Right kidney (tissue), 1 donor: ENCODE results near the gene FAM186B.

ENCODE experiments used
- DNase-seq: peaks from one replicate; pipeline ENCODE4 v3.0.0-alpha.2; 2016

Gene FAM186B

DNA sequence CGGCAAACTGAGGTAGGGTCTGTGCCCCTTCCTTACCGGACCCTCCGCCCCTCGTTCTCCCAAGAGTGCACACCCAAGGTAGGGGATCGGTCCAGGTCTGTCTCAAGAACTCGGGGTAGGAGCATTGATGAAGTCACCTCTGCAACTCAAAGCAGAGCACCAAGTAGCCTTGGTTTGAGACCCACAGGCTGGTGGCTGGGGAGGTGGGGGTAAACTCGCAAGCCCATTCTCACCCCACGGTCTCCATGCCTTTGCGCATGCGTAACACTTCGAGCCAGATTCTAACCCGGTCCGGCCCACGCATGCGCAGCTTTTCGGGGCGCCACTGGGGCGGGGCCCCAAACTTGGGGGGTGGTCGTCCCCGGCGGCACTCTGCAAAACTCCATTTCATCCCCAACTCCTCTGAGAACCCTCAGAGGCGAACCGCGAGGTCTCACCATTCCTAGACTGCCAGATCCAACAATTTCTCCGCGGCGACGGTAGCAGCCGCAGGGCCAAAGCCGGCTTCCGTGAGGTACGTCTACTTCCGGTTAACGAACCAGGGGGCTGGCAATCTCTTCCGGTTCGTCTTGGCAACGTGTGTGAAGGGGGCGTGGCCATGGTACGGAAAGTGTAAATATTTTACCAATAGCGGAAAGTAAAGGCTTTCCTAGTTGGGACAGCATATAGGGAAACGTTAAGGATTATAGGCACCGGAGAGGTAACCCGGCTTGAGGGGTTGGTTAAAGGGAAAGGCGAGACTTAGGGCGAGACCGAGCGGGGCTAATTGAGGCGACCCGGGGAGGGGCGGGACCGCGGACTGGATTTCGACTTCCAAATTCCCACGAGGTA lies 37.6 kb downstream of the FAM186B start, which contains the start of gene MCRS1:
MCRS1 (minus strand) TSS at position 532 of the 831 bp plus-strand sequence. CDS start 1,411 bp downstream, outside the sequence.
- DNase-seq: peak; percentile 95

DNA sequence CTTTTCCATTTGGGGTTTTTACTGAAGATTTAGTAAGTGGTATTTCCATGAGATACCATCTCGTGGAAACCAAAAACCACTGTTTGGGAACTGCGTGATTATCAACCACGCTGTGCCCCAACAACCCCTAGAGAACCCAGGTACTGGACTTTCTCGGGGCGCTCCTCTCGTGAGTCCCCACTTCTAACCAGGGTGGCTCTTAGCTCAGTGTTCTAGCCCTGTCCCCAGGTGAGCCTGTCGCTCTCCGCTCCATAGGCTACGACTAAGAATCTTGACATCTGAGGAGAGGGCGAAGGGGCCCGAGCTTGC lies 38.2 kb downstream of the FAM186B start:
- DNase-seq: no peak

DNA sequence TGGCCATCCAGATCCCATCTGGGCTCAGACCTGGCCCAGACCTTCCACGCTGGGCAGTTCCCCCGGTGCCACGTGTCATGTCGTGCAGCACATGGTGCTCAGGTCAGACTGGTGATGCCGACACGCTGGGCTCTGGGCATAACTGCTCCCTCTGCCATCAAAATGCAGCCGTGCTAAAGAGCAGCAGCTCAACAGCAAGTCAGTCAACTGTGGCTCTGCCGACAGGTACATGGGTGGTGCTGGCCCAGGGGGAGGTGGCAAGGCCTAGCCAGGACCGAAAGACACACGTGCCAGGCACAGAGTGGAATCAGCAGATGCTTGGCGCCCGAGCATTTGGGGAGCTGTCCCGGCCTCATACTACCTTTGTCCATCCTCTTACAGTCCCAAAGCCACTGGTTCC lies 39.1 kb downstream of the FAM186B start:
- no peak for DNase-seq

DNA sequence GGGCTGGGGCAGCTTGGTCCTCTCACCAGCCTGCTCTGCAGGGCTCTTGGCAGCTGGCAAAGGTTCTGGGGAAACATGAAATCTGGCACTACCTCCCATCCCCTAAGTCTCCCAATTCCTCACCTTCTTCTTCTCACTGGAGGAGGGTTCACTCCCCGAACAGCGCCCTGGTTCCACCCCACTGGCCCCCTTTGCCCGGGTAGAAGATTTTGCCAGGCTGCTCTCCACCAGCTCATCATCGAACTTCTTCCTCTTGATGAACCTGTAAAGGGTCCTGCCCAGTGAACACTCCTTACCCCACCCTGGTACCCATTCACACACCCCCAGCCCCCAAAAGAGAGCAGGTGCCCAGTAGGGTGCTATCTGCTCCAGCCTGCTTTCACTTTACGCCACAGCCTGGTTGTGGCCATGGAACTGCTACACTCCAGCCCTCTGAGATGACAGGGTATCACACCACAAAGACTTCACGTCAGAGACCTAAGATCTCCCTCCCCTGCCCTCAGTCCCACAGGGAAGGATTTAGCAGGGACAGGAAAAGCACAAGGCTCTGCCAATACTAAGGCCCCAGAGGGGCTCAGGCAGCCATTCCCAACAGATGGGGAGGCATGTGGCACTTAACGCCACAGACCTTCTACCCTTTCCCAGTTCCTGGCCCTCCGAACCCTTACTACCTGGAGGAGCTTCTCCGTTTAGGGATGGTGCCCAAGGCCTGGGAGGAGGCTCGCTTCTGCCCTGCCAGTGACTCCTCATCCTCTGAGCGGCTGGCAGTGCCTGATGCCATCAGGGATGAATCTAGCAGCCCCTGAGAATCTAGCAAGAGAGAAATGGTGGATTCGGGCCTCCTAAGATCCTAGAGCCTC lies 39.8 kb downstream of the FAM186B start:
- no peak for DNase-seq

DNA sequence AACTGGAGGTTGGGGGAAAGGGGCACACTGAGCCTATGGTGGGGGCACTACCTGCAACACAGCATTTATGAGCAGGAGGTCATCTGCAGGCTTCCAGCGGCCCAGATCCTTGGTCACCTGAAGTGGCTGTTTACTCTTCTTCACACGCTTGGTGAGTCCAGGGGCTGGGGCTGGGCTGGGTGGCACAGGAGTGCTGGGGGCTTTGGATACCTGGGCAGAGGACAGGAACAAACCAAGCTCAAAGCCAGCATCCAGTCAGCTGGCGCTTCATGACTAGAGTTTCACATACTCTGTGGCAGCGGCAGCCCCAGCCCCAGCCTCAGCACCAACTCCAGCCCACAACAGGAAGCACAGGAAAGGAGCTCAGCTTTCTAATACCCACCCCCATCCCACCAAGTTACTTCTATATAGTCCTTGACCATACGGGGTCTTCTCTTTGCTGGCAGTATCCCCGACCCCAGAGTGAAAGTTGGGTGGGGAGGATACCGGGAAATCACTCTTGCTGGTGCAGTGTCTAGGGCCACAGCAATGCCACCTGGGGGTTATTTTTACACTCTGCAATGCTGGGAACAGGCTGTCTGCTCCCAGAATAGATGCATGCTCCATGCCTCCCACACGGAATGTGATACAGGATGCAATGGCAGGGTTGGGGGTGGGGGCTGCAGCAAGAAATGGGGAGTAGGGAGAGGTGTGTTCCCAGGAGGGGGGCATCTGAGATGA lies 40.6 kb downstream of the FAM186B start:
- no peak for DNase-seq

DNA sequence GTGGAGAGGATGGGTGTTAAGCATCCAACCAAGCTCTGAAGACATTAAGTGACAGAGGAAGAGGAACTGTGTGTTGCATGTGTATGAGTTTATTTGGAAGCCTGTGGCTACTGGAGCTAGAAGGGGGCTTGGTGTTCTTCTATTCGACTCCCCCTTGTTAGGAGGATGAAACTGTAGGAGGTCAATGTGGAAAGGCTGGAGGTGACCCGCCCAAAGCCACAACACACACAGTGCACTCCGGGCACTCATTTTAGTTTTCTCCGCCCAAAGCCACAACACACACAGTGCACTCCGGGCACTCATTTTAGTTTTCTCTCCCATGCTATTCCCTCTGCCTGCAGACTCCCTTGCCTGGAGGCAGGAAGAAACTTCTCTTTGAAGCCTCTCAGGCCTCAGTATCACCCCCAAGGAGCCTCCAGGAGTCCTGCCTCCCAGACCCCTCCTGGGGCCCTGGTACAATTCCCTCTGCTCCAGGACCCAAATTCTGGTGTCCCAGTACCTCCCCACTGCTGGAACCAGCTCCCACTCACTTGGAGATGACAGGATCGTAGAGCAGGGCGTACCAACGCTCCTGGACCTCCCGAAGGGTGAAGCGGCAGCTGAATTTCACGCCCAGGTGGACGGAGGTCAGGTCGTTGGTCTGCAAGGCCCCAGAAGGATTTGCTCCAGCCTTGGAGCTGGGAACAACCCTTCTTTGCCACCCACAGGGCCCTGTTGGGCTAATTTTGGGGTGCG lies 41.3 kb downstream of the FAM186B start:
- DNase-seq: no peak

DNA sequence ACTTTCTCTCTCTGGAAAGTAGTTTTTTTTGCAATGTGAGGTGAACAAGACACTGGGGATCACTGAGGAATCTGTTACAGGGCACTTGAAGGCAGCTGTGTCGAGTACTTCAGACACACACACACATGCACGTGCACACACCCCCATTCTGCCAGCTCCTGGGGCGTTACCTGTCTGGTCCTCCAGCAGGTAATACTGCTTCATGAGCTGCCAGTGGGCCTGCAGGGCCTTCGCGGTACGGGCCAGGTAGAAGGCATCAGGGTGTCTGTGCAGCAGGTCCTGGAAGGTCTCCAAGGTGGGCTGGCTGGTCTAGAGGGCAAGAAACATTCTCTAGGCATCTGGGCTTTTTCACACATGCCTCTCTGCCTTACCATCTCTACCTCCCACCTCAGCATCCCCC lies 42.6 kb downstream of the FAM186B start:
- DNase-seq: no peak

DNA sequence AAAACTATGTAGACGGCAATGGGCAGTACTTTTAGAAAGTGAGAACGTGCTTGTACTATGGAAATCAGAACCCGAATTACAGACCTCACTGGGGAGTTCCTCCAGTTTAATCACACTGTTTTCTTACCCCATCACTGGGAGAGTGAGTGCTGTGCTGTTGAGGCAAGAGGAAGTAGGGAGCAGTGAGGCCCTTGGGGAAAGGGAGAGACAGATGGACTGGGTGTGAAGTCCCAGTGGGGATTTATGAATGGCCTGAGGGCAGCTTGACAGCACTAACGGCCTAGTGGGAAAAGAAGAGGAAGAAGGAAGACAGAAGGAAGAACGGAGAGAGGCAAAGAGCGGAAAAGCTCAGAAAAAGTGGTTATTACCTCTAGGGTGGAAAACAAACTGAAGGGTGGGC lies 43.2 kb downstream of the FAM186B start:
- DNase-seq: no peak

DNA sequence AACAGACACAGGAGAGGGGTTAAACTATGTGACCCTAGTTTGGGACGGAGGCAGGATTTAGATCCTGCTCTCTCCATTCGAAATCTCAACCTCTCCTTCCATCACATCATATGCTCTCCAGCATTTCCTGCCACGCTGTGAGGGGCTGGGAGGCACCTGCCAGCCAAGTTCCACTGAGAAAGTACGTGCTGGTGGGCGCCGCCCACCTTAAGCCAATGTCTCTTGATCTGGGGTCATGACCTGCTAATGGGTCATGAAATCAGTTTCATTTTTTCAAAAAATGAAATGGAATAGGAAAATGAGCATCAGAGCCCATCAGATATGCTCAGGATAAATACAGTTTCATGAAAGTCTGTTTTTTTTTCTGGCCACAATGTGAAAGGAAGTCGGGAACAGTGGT lies 44.7 kb downstream of the FAM186B start:
- no peak for DNase-seq

DNA sequence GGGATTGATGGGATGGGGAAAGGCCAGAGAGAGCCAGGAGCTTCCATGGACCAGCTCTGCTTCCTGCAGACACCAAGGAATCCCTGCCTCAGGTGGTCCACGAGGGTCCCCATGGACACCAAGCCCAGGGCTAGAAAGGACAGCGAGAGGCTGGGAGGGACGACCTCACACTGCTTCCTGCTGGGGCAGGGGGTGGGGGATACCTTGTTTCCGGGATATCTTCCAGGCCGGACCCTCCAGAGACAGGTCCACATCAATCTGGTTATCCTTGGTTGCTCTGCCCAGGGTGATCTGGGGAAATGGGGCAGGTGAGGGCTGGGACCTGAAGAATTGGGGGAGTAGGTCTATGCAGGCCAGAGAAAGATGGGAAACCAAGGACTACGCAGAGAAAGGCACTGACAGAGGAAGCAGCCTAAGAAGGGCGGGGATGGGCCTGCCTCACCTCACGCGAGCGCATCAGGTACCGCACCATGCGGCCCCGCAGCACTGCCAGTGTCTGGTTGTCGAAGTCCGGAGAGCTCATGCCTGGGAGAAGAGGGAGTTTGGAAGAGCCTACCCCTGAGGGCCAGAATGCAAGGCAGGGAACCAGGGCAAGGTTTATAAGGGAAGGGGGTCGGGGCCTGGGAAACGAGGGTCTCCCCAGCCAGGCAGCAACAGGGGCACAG lies 46.3 kb downstream of the FAM186B start:
- DNase-seq: no peak

DNA sequence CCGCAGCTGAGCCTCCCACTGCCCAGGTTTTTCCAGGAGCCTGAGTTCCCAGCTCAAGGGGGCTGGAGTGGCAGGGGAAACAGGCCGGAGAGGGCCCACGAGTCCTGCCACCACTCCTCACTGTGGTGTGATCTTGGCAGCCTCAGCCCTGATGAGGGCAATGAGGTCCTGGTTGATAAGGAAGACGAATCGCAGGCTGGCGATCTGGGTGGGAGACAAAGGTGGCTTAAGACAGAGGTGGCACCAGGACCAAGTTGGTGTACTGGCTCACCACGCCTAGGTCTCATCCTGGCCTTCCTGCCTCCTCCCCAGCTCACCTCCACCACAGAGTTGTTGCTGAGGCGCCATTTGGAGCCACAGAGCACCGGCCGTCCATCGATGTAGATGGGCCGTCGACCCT lies 46.9 kb downstream of the FAM186B start:
- DNase-seq: no peak

DNA sequence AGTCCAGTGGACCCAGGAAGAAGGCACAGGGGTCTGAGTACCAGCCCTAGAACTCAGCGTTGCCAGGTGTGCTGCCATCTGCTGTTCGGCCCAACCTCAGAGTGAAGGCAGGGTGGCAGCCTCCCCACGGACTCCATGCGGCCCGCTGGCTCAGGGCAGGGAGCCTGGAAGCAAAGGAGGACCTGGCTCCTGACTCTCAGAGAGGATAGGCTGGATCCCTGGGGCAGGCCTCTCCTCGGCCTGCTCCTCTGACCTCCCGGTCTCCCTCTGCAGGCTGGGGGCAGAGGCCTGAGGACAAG lies 47.6 kb downstream of the FAM186B start:
- no peak for DNase-seq

DNA sequence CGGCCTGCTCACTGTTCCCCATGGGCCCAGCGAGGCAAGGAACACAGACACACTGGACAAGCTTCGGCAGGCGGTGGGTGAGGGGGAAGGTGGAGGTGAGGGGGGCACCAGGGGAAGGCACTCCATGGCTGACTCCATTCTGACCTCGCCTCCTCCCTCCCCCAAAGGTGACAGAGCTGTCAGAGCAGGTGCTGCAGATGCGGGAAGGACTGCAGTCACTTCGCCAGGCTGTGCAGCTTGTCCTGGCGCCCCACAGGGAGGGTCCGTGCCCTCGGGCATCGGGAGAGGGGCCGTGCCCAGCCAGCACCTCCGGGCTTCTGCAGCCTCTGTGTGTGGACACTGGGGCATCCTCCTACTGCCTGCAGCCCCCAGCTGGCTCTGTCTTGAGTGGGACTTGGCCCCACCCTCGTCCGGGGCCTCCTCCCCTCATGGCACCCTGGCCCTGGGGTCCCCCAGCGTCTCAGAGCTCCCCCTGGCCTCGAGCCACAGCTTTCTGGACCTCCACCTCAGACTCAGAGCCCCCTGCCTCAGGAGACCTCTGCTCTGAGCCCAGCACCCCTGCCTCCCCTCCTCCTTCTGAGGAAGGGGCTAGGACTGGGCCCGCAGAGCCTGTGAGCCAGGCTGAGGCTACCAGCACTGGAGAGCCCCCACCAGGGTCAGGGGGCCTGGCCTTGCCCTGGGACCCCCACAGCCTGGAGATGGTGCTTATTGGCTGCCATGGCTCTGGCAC lies 48.1 kb downstream of the FAM186B start:
- no peak for DNase-seq

DNA sequence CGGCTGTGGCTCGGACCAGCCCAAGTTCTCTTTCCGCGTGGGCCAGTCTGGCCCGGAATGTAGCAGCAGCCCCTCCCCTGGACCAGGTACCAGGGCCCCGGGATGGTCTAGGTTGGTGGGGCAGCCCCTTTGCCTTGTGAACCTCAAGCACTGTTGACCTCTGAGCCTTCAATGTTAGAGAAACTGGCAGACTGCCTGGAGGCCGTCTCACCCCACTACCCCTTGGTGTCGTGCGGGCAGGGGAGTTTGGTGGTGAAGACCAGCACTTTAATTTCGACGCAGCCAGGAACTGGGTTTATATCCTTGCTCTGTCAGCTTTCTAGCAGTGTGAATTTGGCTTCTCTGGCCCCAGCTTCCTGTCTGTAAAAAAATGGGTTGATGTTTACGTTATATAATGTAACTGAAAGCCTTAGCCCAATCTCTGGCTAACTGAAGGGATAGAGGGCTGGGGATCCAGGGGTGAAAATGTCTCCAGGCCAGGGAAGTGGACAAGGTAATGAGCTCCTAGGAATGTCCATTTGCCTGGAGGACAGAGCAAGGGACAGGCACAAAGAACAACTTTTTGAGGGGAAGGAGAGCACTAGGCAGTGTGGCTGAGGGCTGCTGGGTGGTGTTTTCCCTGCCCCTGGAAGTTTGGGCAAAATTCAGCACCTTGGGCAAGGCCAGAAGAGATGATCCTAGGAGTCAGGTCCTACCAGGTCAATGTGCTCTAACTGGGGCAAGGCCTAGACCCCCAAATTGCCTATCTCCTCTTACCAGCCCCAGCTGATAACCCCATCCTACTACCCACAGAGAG lies 48.9 kb downstream of the FAM186B start:
- no peak for DNase-seq

DNA sequence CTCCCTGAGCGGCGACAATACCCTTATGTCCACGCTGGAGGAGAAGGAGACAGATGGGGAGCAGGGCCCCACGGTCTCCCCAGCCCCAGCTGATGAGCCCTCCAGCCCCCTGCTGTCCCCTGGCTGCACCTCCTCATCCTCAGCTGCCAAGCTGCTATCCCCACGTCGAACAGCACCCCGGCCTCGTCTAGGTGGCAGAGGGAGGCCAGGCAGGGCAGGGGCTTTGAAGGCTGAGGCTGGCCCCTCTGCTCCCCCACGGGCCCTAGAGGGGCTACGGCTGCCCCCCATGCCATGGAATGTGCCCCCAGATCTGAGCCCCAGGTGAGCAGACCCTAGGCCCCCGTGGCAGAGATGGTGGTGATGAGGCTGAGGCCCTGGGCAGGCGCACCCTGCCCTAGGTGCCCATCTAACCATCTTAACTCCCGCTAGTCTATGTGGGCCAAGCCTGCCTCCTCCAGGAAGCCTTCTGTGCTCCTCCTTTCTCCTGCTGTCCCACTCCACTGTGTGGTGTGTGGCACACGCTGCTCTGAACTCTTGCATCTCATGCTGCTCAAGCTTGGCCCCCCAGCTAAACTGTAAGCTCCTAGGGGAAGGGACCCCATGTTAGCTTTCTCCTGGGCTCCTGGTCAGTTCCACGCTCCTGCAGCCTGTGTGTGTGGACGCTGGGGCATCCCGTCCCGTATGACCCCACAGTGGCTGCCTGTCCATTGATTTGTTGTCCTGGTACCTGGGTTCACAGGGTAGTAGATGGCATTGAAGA lies 49.6 kb downstream of the FAM186B start:
- no peak for DNase-seq

DNA sequence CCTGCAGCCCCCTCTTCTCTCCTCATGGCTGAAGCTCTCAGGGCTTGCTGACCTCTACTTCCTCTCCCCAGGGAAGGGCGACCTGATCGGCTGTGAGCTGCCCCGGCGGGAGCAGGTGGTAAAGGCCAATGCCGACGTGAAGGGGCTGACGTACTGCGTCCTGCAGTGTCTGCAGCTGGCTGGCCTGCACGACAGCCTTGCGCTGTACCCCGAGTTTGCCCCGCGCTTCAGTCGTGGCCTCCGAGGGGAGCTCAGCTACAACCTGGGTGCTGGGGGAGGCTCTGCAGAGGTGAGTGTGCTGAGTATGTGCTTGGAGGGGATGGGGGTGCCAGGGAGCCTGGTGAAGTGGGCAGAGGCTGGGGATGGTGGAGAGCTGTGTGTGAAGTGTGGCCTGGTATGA lies 51.2 kb downstream of the FAM186B start:
- DNase-seq: no peak

DNA sequence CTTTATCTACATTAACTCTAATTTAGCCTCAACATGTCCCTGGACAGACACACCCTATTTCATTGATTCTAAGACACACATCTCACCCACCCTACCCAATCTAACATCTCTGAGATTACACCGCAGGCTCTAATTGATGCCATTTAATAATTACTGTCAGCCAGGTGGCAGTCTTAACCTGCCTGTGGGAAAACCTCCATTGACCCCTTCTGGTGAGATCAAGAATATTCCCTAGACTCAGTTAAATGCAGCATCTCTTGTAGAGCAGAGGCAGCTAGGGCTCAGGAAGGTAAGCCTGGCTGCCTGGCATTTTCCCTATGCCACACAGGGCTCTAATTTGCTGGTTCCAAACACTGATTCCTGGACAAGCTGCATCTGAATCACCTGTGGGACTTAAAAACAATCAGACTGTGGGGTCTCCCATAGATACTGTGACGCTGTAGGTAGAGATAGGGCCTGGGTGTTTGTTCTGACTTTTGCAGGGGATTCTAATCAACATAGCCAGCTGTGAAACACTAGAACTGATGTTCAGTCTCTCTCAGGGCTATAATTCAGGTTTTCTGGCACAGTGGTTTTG lies 51.8 kb downstream of the FAM186B start:
- no peak for DNase-seq

DNA sequence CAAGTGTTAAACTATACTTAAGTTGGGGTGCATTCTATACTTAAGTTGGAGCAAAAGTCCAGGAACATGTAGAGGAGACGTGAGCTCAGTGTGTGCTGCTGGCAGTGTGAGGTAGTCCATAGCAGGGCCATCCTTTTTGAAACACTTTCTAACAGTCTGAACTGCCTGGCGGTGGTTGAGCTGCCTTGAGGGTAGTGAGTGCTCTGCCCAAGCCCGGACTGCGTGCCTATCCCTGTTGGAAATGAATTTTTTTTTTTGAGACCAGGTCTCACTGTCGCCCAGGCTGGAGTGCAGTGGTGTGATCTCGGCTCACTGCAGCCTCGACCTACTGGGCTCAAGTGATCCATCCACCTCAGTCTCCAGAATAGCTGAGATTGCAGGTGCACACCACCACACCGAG lies 52.5 kb downstream of the FAM186B start:
- no peak for DNase-seq

DNA sequence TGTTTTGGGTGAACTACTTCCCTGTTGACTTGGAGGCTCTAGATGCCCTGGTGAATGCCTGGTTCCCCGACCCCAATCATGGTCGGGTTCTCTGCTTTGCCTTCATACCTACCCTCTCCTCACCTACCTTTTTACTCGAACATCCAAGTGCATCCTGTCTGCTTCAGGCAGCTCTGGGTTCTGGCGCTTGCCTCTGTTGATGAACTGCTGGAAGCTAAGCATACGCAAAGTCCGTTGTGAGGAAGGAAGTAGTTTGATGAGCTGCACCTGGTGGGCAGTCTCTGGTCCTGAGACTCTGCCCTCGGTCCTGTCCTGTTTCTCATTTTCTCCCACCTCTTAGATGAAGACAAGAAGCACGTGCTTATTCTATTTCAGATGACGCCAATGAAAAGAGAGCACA lies 53.0 kb downstream of the FAM186B start:
- no peak for DNase-seq
